GM18867 (cell line): ENCODE data around the gene HPDL.

Experiments used
- ATAC-seq: cut with Tn5 transposase; IDR thresholded peaks from one replicate; pipeline ENCODE4 v1.9.1; 2021; ENCODE audit warnings: mild to moderate bottlenecking, moderate library complexity; ENCODE audit not compliant: unreplicated experiment

The HPDL gene

DNA sequence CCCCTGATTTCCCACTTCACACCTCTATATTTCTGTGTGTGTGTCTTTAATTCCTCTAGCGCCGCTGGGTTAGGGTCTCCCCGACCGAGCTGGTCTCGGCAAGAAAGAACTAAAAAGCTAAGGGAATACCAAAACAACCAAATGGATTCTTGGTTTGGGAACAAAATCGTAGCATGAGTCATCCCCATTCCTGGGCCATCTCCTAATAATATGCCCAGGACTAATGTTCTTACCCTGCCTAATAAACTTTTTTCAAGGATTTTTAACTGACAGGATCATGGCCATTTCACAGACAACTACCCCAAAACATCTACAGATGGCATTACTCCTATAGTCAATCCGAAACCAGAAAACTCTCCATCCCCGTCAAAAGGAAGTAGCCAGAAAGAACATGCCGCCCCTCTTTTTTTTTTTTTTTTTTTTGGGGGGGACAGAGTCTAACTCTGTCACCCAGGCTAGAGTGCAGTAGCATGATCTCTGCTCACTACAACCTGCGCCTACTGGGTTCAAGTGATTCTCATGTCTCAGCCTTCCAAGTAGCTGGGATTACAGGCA lies 4.1 kb upstream of the HPDL start:
- no peak for ATAC-seq

DNA sequence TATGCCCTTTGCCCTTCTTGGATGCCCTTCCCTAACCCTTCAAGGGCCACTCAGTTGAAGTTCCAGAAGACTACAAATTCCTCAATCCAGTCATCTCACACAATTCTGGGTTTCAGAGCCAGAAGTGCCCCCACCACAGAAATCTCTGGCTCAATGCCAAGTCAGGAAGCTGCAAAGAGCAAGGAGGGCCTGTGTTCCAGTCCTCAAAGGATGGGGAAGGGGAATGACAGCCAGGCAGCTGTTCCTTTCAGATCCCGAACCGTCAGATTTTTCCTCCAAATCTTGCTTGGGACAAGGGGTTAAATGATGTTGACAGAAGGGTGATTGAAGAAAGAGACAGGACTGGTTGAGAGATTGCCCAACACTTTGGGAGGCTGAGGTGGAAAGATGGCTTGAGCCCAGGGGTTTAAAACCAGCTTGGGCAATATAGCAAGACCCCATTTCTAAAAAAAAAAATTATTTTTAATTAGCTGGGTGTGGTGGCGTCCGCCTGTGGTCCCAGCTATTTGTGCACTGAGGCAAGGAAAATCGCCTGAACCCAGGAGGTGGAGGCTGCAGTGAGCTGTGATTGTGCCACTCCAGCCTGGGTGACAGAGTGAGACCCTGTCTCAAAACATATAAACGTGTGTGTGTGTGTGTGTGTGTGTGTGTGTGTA lies 716 bp upstream of the HPDL start:
- no peak for ATAC-seq

DNA sequence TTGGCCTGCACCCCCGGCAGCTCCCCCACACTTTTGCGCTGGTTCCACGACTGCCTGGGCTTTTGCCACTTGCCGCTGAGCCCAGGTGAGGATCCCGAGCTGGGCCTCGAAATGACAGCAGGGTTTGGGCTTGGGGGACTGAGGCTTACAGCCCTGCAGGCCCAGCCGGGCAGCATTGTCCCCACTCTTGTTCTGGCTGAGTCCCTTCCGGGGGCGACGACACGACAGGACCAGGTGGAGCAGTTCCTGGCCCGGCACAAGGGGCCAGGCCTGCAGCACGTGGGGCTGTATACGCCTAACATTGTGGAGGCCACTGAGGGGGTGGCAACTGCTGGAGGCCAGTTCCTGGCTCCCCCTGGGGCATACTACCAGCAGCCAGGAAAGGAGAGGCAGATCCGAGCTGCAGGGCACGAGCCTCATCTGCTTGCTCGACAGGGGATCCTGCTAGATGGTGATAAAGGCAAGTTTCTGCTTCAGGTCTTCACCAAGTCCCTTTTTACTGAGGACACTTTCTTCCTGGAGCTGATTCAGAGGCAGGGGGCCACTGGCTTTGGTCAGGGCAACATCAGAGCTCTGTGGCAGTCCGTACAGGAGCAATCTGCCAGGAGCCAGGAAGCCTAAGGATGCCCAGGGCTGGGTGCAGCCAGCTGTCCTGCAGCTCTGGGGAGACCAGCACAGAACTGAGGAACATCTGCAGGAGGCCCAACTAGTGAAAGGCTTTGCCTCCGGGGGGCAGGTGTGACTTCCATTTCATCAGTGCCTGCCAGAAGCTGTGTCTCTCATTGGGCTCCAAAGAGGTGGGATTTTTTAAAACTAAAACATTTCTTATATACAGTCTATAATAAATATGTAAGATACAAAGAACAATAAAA lies 1.2 kb downstream of the HPDL start:
- no peak for ATAC-seq

DNA sequence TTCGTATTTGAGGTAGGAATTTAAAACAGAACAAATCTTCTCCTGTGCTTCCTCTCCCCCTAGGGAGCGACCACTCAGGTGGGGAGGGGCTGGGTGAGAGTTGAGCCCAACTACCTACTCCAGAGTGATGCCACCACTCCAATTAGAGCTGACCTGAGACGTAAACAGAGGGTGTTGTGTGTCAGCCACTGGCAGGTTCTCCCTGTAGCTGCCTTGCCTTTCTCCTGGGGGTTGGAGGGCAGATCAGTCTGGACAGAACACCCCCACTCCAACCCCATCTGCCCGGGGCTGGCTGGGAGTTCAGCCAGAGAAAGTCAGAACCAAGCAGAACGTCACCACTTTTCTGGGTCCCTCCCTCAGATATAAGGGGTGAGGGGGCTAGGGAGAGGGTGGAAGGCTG lies 2.0 kb downstream of the HPDL start:
- no peak for ATAC-seq

DNA sequence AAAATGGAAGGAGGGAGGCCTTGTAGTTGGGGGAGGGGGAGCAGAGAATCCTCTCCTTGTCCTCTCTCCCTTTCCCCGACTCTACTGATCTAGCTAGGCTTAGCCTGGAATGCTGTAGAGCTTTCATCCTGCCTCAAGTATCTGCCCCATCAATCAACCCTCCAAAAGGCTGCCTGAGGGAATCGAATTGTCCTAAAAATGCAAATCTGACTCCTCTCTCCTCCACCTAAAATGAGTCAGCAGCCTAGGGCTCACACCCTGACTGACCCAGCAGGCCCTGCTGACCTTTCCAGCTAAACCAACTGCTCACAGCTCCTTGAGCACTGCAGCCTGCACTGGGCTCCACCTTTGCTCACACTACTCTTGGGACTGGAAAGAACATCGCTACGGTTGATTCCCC lies 2.8 kb downstream of the HPDL start:
- no peak for ATAC-seq

DNA sequence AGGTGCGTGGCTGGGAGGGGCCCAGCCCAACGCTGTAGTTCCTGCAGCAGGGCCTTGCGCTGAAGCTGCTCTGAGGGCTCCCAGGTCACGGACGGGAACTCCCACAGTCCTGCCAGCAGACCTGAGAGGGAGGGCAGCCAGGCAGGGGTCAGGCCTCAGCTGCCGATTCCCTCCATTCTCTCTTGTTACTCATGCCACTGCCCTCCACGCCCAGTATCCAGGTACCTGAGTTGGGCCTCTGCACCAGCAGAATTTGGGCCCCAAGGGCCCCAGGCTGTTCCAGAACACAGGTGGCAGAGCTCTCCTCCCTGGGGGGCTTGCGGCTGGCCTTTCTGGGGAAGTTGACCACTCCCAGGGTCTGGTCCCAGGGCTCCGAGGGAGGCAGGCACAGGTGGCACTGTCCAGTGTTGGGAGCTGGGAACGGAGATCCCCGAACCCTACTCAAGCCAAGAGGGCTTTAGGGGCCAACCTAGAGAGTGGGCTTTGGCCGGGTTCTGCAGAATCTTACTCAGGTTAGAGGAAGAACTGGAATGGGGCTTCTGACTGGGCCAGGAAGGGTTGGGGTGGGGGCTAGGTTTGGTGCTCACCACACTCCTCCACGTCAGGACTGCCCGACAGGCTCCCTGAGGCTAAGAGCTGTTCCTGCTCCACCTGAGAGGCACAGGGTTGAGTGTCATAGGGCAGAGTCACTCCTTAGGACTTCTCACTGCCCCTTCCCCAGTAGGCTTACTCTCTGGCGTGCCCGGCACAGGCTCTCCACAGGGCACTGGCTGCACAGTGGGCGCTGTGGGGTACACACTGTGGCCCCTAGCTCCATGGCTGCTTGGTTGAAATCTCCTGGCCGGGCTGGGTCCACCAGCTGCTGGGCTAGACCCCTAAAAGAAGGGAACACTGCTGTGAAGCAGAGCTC lies 5.0 kb downstream of the HPDL start:
- ATAC-seq = no peak

DNA sequence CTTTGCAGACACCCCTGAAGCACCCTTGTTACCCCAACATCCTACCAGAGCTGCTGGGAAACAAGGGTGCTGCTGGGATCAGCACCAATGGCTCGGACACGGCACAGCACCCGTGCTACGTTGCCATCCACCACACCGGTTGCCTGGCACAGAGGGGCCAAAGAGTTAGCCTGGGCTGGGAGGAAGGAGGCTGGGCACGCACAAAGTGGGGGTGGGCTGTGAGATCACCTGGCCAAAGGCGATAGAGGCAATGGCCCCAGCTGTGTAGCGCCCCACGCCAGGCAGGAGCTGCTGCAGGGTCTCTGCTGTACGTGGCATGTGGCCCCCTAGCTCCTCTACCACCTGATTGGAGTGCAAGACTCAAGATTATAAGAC lies 5.6 kb downstream of the HPDL start:
- ATAC-seq = no peak

DNA sequence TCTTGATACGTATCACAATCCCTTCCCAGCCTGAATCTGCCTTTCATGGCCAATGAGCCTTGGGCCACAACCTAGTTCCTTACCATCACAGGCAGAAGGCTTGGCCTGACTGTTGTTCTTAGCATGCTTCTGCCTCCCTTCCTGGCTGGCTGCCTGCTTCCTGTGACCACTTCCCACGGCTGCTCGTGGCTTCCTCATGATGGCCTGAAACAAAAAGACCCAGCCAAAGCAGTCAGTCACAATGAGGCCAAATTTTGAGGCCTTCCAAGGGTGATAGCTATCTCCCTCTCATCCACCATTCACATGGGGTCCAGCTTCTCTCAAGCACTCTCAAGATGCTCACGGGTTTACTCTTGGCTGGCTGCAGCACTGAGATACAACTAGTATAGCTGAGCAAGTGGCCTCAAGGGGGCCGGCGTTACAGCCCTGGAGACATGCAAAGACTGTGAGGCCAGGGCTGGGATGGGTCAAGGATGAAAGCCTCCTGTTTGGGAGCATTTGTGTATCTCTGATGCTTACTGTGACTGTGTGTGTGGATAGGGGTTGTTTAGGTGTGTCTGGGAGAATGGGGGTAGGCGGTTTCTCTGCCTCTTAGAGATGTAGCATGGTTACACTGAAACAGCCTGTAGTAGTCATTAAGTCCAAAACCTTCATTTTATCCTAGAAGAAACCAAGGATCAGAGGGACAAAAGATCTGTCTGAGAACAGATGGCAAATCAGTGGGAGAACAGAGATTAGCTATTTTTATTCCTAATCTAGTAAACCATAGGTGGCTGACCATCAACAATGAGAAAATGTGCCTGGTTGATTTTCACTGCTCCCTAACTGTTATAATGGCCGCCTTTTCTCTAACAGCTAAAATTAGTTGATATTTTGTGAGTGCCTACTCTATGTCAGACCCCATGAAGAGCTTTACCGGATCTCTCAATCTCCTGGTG lies 7.9 kb downstream of the HPDL start:
- no peak for ATAC-seq

DNA sequence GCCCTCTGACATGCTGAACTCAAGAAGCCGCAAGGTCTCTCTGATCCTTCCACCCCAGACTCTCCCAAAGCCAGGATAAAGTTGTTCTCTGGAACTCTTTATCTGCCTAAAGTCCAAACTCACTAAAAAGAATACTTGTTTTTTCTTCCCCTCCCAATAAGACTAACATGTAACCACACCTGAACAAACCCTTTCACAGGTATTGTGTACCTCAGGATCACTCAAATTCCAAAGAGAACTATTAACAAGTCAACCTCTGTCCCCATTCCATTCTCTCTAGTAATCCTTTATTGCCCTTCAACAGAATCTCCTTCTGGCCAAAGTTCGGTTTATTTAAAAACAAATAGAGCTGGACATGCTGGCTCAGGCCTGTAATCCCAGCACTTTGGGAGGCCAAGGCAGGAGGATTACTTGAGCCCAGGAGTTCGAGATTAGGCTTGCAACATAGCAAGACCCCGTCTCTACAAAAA lies 9.2 kb downstream of the HPDL start:
- ATAC-seq = no peak

DNA sequence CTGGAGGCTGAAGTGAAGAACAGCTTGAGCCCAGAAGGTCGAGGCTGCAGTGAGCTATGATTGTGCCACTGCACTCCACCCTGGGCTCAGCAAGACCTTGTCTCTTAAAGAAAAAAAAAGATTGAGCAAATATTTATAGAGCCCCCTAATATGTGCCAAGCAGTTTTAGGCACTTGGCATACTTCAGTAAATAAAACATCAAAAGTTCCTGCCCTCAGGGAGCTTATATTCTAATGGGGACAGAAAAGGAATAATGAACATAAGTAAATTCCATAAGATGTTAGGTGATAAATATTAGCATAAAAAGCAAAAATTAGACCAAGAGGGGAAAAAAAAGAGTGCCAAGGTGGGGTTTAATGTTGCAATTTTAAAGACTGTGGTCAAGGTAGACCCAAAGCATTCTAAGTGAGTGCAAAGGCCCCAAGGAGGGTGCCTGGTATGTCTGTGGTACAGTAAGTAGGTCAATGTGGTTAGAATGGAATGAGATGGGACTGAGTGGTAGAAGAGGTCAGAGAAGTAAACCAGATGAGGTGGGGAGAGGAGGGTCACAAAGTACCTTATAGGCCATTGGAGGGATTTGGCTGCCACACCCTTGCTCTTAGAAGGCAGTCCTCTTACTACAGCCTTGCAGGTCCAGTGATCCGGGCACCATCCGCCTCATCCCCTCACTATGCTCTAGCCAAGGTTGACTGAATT lies 11.1 kb downstream of the HPDL start:
- no peak for ATAC-seq

DNA sequence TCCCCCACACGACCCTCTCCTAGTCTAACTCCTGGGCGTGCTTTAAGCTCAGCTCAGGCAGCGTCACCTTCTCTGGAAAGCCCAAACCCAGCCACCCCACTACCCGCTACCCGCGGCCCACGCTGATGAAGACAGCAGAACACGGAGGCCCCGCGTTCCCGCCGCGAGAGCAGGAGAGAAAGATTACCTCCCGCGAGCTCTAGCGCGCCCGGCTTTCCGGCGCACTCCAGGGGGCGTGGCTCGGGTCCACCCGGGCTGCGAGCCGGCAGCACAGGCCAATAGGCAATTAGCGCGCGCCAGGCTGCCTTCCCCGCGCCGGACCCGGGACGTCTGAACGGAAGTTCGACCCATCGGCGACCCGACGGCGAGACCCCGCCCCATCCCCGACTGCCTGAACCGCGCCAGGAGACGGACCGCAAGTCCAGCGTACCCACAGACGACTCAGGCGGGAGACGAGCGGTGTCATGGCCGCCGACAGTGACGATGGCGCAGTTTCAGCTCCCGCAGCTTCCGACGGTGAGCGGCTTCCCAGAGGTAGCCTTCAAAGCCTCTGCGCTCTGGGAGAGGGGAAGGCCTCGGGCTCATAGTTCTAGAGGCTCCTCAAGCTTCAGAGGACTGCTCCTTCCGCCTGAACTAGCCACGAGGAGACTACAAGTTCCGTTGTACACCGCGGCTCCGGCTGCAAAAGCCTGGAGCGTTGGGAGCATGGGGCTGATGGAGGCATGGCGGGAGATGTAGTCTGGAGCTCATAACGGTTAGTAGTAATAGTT lies 13.3 kb downstream of the HPDL start, which contains the start of the genes MUTYH and TOE1:
MUTYH (minus strand) TSS at position 652 of the 770 bp plus-strand sequence. CDS start 5,935 bp downstream, outside the sequence.
TOE1 (plus strand) TSS at position 382 of the 770 bp plus-strand sequence; CDS start at position 465, 83 bp downstream.
- peak; percentile 82 for ATAC-seq

DNA sequence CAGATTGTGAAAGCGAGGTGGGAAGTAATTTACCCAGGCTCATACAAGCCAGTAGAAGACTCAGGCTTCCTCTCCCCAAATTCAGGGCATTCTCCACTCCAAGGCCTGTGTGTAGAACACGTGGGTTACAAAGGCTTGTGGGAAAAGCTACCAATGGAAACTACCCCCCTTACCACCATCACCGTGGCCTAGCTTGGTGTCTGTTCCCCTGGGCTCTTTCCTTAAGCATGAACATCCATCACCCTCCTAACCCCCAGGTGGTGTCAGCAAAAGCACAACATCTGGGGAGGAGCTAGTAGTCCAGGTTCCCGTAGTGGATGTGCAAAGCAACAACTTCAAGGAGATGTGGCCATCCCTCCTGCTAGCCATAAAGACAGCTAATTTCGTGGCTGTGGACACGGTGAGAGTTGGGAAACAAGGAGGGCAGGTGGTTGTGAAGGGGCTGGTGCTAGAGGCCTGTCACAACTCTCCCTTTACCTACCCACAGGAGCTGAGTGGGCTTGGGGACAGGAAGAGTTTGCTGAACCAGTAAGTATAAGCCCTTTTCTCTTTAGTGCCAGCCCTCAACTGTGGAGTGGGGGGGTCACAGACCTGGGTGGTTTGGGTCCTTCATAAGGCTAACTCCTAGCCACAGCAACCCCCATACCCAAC lies 14.2 kb downstream of the HPDL start:
- no peak for ATAC-seq

DNA sequence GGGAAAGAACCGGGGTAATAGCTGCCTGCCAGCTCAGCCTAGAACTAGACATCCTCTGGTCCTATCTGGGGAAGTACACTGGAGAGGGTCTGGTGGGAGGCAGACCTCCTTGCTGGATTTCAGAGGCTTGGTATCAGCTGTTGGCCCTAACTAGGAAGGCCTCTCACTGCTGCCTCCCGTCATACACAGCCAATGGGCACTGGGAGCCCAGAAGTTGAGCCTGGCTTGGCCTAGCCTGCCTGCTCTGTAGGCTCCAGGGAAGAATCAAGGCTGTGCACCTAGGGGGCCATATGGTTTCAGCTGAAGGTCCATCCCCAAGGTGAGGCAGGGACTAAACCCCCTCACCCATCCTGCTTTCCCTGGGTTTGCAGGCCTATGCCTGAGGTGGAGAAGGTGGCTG lies 17.8 kb downstream of the HPDL start:
- ATAC-seq = no peak

DNA sequence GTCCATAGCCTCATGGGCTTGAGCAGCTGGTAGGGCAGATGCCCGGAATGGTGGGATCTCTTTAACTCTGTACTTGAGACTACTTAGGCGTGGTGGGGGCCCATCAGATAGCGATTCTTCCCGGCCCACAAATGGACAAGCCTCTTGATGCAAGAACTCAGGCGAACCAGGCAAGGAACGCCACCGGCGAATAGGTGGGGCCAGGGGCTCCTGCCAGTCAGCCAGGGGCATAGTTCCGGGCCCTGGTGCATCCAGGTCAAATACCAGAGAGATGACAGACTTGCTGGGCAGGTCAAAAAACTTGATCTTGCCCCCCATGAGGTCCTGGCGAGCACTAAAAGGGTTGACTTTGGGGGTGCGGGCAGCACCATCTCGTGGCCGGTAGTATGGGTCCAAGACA lies 18.3 kb downstream of the HPDL start:
- no peak for ATAC-seq

DNA sequence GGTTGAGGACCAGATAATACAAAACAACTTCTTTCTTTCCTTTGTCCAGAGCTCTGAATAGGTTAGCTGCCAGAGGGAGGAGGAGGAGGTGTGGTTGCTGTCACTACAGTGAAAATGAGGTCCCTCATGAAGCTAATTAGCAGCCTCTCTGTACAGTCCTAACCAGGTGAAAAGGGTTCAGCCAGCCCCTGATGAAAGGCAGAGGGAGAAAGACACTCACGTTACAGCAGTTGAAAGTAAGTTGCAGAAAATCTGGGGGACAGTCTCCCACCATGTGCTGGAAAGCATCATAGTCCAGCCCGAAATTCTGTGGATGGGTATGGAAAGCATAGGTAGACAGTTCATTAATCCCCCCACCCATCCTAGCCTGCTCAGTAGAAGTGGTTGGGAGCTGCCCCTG lies 19.8 kb downstream of the HPDL start:
- no peak for ATAC-seq

DNA sequence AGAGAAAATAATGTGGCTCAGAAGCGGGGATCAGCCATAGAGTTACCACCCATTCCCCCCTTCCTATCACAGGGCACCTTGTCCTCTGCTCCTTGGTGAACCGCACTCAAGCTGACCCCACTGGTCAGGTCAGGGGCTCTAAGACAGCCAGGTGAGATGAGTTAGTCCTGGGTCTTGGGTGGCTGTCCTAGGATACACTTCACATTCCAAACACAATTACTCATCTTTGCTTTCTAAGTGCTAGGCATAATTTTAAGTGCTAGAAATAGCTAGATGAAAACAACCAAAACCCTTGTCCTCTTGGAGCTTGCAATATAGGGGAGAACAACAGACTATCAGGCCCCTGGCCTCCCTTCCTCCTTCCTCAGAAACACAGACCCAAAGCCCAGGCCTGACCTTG lies 21.3 kb downstream of the HPDL start:
- no peak for ATAC-seq

DNA sequence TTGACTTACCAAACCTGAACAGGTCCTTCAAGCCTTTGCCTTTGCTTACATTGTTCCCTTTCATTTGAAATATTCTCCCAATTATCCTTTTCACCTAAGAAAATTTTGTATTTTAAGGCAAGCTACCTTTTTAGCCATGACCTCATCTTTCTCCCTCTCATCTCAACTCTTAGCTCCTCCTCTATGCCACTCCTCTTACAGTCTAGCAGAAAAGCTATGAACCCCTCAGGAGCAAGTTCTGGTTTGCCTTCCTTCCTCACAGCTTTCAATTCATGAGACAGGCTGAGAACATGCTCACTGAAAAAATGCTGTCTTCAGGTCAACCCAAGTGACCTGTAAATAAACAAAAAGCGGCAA lies 21.9 kb downstream of the HPDL start:
- ATAC-seq = no peak
